CD4-positive, alpha-beta T cell (primary cell): ENCODE measurements around the gene CGB8. TPM values are rescaled to one million over a fixed set of nuclear protein-coding genes. Genes with fewer than 3 reads are reported as not detected.

ENCODE experiments used
- ATAC-seq: fragments of 200-7000 bp; cut with Tn5 transposase; one replicate; pipeline ENCODE4 v1.10.0; 2022; ENCODE audit warnings: mild to moderate bottlenecking; ENCODE audit not compliant: poor library complexity
- CTCF ChIA-PET: fragments of 350-600 bp; sonication (Branson Sonifier 250); formaldehyde crosslinking; loops from one replicate; lab custom pipeline; 2021; ENCODE audit warnings: antibody characterized with exemption, inconsistent platforms; lab: Charles Lee
- POLR2A ChIA-PET: fragments of 350-600 bp; sonication (Branson Sonifier 250); formaldehyde crosslinking; loops from one replicate; lab custom pipeline; 2021; ENCODE audit warnings: antibody characterized with exemption, inconsistent platforms; lab: Charles Lee
- DNase-seq, 14 experiments: peaks; one replicate each; pipeline ENCODE4 v3.0.0-alpha.2; 2013 to 2020; ENCODE audit warnings: mixed read lengths in 2 of 14
- H3K27ac ChIP-seq, 2 donors: one replicate each; pipeline versions ENCODE4 v1.5.1 to v1.7.0; 2013; ENCODE audit warnings: low read length in 2 of 2, low read depth in 1 of 2, mild to moderate bottlenecking in 1 of 2
- H3K27me3 ChIP-seq, 2 experiments: 1 replicate in 1 of 2; 2 replicates in 1 of 2; pipeline versions ENCODE4 v1.6.1 to v1.7.0; 2013; ENCODE audit warnings: low read length in 2 of 2, control low read depth in 1 of 2, mild to moderate bottlenecking in 1 of 2, moderate library complexity in 1 of 2; ENCODE audit not compliant: insufficient read depth in 2 of 2, control insufficient read depth in 1 of 2
- H3K36me3 ChIP-seq: one replicate; pipeline ENCODE4 v1.6.1; 2013; ENCODE audit warnings: low read length, control low read depth; ENCODE audit not compliant: insufficient read depth
- H3K4me1 ChIP-seq: one replicate; pipeline ENCODE4 v1.6.1; 2013; ENCODE audit warnings: low read length, control low read depth; ENCODE audit not compliant: insufficient read depth
- H3K4me3 ChIP-seq: one replicate; pipeline ENCODE4 v1.5.1; 2013; ENCODE audit warnings: mild to moderate bottlenecking, low read length, moderate library complexity
- H3K9me3 ChIP-seq, 2 experiments: 1 replicate in 1 of 2; 2 replicates in 1 of 2; pipeline versions ENCODE4 v1.6.1 to v1.7.0; 2013; ENCODE audit warnings: low read length in 2 of 2, mild to moderate bottlenecking in 2 of 2, control low read depth in 1 of 2, moderate library complexity in 1 of 2; ENCODE audit not compliant: control insufficient read depth in 1 of 2, insufficient read depth in 1 of 2
- H3K27ac Mint-ChIP-seq: one replicate; pipeline ENCODE4 v1.8.0; 2020; ENCODE audit warnings: mixed read lengths
- H3K27me3 Mint-ChIP-seq: one replicate; pipeline ENCODE4 v1.8.0; 2021; ENCODE audit warnings: mixed read lengths
- H3K36me3 Mint-ChIP-seq: one replicate; pipeline ENCODE4 v1.8.0; 2021; ENCODE audit warnings: low read depth, mixed read lengths
- H3K4me1 Mint-ChIP-seq: one replicate; pipeline ENCODE4 v1.8.0; 2021; ENCODE audit warnings: low read depth, mixed read lengths
- H3K4me3 Mint-ChIP-seq: one replicate; pipeline ENCODE4 v1.8.0; 2020; ENCODE audit warnings: mild to moderate bottlenecking, mixed read lengths
- H3K9me3 Mint-ChIP-seq: one replicate; pipeline ENCODE4 v1.8.0; 2020; ENCODE audit warnings: mixed read lengths
- CTCF ChIP-seq: fragments of 200-600 bp; IDR thresholded peaks from one replicate; pipeline ENCODE4 v1.8.0; 2022; ENCODE audit warnings: antibody characterized with exemption, mild to moderate bottlenecking
- intact Hi-C, 2 experiments: fragments of 100-400 bp; cut with DNase I in 1 of 2; cut with micrococcal nuclease in 1 of 2; formaldehyde crosslinking; loops; one replicate each; pipeline versions ENCODE4 v1.15.1 to v1.9.0; 2023 to 2025; cut with DNase I, micrococcal nuclease
- total RNA-seq, 174 experiments: library from RNA in 2 of 174; stranded (reverse) in 2 of 174; gene quantifications; one replicate each; pipeline ENCODE4 v1.2.3 and lab custom pipeline; 2021 to 2026

CGB8 gene
- total RNA-seq, 2 experiments from 2014 or later: not detected

GRCh38 chr19:49073514-49074378, 24.8 kb upstream of the CGB8 start:
- POLR2A ChIA-PET: no interaction called here
- no peak overlapping the region for H3K27ac Mint-ChIP-seq

DNA sequence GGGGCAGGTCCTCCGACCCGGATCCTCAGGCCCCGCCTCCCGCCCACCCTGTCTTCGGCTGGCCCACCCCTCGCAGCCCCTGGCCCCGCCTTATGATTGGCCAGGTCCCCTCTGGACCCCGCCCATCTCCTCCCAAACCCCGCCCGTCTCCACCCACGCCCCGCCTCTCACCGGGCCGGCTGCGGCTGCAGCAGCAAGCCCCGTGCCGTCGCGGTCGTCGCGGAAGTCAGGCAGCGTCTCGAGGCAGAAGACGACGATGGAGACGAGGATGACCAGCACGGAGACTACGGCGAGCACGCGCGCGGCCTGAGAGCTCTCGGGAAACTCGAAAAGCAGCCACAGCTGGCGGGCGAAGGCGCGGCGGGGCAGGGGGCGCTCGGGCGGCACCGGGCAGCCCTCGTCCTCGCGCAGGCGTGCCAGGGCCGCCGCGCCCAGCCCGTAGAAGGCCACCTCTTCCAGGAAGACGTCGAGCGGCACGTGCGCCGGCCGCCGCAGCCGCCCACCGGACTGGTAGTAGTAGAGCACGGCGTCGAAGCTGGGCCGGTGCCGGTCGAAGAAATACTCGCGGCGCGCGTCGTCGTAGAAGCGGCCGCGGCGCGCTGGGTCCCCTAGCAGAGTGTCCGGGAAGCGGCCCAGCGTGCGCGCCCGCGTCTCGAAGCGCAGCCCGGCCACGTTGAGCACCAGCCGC, 23.1 kb upstream of the CGB8 start:
- no peak overlapping the region for H3K4me3 ChIP-seq
- H3K36me3 ChIP-seq: no peaks in the 10 kb centered on the region
- DNase-seq (peak in 5 of 14 experiments; percentile 8 to 47 (median 18)), ATAC-seq (peak; percentile 14)
- no peak overlapping the region for H3K27ac ChIP-seq
- Mint-ChIP-seq H3K36me3 (no peaks in the 10 kb centered on the region), H3K9me3 (no peaks in the 10 kb centered on the region), H3K4me1 (peaks cover 11% of the 10 kb centered on the region), H3K4me3 (no peak overlapping the region), H3K27me3 (peaks cover 80% of the 10 kb centered on the region), H3K27ac (no peak overlapping the region)
- H3K27me3 ChIP-seq: peaks cover 38 to 55% of the 10 kb centered on the region in 2 experiments
- CTCF ChIA-PET: no interaction called here
- intact Hi-C loops: no loop called here
- H3K4me1 ChIP-seq: peaks cover 8% of the 10 kb centered on the region
- POLR2A ChIA-PET: interaction anchor here (1.4 kb wide), 1 partner anchor 15 kb away, joined by 4 read pairs; the partner anchor contains the start of gene CGB7
- H3K9me3 ChIP-seq: peaks cover 0 to 21% of the 10 kb centered on the region in 2 experiments
- no peak for TF ChIP-seq CTCF

More at GRCh38 chr19:49073514-49074378, 24.8 kb upstream of the CGB8 start:
- Histone ChIP-seq H3K27ac (no peak overlapping the region), H3K9me3 (peaks cover 0 to 21% of the 10 kb centered on the region in 2 experiments), H3K4me3 (no peak overlapping the region), H3K4me1 (peaks cover 8% of the 10 kb centered on the region), H3K36me3 (no peaks in the 10 kb centered on the region), H3K27me3 (peaks cover 32 to 48% of the 10 kb centered on the region in 2 experiments)
- Mint-ChIP-seq H3K36me3 (no peaks in the 10 kb centered on the region), H3K9me3 (no peaks in the 10 kb centered on the region), H3K4me3 (peak overlapping the region; percentile 17), H3K27me3 (peaks cover 67% of the 10 kb centered on the region), H3K4me1 (peaks cover 11% of the 10 kb centered on the region)
- intact Hi-C loops: no loop called here
- CTCF ChIA-PET: interaction anchor here (0.7 to 1.2 kb wide), 4 partner anchors 24 to 455 kb away, joined by 4 to 5 read pairs (median 4); partner anchors contain the start of genes LIN7B, RPL18 and SPHK2
- no peak for TF ChIP-seq CTCF
- DNase-seq: peak in 1 of 14 experiments; percentile 36
- no peak for ATAC-seq

DNA sequence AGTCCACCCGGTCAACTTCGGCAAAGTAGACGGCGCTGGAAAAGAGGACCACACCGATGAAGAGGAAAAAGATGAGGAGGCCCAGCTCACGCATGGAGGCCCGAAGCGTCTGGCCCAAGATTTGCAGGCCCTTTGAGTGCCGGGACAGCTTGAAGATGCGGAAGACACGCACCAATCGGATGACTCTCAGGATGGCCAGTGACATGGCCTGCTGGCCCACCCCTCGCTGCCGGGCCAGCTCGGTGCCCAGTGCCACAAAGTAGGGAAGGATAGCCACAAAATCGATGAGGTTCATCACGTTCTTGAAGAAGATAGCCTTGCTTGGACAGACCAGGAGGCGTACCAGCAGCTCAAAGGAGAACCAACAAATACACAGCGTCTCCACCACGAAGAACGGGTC, 21.5 kb upstream of the CGB8 start:
- H3K27ac ChIP-seq: no peak overlapping the region
- H3K4me1 ChIP-seq: peaks cover 8% of the 10 kb centered on the region
- H3K27me3 ChIP-seq: peaks cover 45 to 63% of the 10 kb centered on the region in 2 experiments
- H3K4me3 ChIP-seq: no peak overlapping the region
- ATAC-seq (no peak), DNase-seq (no peak)
- H3K27ac Mint-ChIP-seq: no peak overlapping the region
- peaks cover 0 to 21% of the 10 kb centered on the region in 2 experiments for H3K9me3 ChIP-seq
- peaks cover 85% of the 10 kb centered on the region for H3K27me3 Mint-ChIP-seq
- no peak overlapping the region for H3K4me3 Mint-ChIP-seq
- no peaks in the 10 kb centered on the region for H3K36me3 Mint-ChIP-seq
- H3K9me3 Mint-ChIP-seq: no peaks in the 10 kb centered on the region
- intact Hi-C loops: no loop called here
- ChIA-PET CTCF (interaction anchor here (2.4 kb wide), 1 partner anchor 28 kb away, joined by 8 read pairs; no protein-coding TSS in a partner anchor), POLR2A (no interaction called here)
- H3K36me3 ChIP-seq: no peaks in the 10 kb centered on the region
- TF ChIP-seq CTCF: no peak
- peaks cover 11% of the 10 kb centered on the region for H3K4me1 Mint-ChIP-seq
